ENCODE data around the gene FN3K.

DNA sequence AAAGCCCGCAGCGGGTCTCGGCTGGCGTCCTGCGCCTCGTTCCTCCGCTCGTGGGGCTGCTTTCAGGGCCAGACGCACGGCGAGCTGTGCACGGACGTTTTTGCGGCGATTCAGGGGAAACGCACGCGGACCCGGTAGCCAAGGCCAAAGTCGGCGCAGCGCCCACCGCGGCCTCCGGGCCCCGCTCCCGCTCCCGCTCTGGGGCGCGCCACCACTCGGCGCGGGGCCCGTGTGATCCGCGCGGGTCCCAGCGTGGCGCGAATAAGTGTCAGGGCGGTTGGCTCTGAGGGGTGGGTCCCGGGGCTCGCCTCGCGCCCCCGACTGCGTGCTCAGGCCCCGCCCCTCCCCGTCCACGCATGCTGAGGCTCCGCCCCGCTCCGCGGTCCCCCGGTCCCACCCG, 15.8 kb downstream of the FN3K start:
- TF ChIP-seq, protein P1, sequence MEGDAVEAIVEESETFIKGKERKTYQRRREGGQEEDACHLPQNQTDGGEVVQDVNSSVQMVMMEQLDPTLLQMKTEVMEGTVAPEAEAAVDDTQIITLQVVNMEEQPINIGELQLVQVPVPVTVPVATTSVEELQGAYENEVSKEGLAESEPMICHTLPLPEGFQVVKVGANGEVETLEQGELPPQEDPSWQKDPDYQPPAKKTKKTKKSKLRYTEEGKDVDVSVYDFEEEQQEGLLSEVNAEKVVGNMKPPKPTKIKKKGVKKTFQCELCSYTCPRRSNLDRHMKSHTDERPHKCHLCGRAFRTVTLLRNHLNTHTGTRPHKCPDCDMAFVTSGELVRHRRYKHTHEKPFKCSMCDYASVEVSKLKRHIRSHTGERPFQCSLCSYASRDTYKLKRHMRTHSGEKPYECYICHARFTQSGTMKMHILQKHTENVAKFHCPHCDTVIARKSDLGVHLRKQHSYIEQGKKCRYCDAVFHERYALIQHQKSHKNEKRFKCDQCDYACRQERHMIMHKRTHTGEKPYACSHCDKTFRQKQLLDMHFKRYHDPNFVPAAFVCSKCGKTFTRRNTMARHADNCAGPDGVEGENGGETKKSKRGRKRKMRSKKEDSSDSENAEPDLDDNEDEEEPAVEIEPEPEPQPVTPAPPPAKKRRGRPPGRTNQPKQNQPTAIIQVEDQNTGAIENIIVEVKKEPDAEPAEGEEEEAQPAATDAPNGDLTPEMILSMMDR (tag by site-specific recombination; IDR thresholded peaks at IDR 0.05) = no peak
- TF ChIP-seq, protein P2, sequence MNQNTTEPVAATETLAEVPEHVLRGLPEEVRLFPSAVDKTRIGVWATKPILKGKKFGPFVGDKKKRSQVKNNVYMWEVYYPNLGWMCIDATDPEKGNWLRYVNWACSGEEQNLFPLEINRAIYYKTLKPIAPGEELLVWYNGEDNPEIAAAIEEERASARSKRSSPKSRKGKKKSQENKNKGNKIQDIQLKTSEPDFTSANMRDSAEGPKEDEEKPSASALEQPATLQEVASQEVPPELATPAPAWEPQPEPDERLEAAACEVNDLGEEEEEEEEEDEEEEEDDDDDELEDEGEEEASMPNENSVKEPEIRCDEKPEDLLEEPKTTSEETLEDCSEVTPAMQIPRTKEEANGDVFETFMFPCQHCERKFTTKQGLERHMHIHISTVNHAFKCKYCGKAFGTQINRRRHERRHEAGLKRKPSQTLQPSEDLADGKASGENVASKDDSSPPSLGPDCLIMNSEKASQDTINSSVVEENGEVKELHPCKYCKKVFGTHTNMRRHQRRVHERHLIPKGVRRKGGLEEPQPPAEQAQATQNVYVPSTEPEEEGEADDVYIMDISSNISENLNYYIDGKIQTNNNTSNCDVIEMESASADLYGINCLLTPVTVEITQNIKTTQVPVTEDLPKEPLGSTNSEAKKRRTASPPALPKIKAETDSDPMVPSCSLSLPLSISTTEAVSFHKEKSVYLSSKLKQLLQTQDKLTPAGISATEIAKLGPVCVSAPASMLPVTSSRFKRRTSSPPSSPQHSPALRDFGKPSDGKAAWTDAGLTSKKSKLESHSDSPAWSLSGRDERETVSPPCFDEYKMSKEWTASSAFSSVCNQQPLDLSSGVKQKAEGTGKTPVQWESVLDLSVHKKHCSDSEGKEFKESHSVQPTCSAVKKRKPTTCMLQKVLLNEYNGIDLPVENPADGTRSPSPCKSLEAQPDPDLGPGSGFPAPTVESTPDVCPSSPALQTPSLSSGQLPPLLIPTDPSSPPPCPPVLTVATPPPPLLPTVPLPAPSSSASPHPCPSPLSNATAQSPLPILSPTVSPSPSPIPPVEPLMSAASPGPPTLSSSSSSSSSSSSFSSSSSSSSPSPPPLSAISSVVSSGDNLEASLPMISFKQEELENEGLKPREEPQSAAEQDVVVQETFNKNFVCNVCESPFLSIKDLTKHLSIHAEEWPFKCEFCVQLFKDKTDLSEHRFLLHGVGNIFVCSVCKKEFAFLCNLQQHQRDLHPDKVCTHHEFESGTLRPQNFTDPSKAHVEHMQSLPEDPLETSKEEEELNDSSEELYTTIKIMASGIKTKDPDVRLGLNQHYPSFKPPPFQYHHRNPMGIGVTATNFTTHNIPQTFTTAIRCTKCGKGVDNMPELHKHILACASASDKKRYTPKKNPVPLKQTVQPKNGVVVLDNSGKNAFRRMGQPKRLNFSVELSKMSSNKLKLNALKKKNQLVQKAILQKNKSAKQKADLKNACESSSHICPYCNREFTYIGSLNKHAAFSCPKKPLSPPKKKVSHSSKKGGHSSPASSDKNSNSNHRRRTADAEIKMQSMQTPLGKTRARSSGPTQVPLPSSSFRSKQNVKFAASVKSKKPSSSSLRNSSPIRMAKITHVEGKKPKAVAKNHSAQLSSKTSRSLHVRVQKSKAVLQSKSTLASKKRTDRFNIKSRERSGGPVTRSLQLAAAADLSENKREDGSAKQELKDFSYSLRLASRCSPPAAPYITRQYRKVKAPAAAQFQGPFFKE (tag by site-specific recombination; IDR thresholded peaks at IDR 0.05; ENCODE audit: borderline replicate concordance) = no peak
- TF ChIP-seq ZNF335 (tag by site-specific recombination; conservative IDR thresholded peaks at IDR 0.05) (no peak), ZNF510 (tag by site-specific recombination; IDR thresholded peaks at IDR 0.05; ENCODE audit: insufficient replicate concordance) (no peak)

All from HEK293 (cell line).